Uterus (tissue), 4 donors: Measurements from ENCODE around the gene SLC2A11. TPM values are rescaled to one million over a fixed set of nuclear protein-coding genes. Genes with fewer than 3 reads are reported as not detected.

Experiments
- DNase-seq, 2 donors: peaks; one replicate each; pipeline ENCODE4 v3.0.0-alpha.2; 2019 to 2020
- H3K27ac ChIP-seq, 2 donors: fragments of 200-600 bp; sonication (generic); 1 replicate in 1 of 2; 2 replicates in 1 of 2; pipeline ENCODE4 v1.5.1; 2016 to 2018
- H3K27me3 ChIP-seq, 2 donors: fragments of 200-600 bp; sonication (generic); one replicate each; pipeline ENCODE4 v1.5.1; 2018 to 2019; ENCODE audit warnings: control low read depth in 1 of 2
- H3K36me3 ChIP-seq, 2 donors: fragments of 200-600 bp; sonication (generic); one replicate each; pipeline ENCODE4 v1.5.1; 2019; ENCODE audit warnings: control low read depth in 1 of 2
- H3K4me1 ChIP-seq, 2 donors: fragments of 200-600 bp; sonication (generic); one replicate each; pipeline ENCODE4 v1.5.1; 2018 to 2019; ENCODE audit warnings: control low read depth in 1 of 2
- H3K4me3 ChIP-seq, 2 donors: fragments of 200-600 bp; sonication (generic); 1 replicate in 1 of 2; 2 replicates in 1 of 2; pipeline ENCODE4 v1.5.1; 2018 to 2019; ENCODE audit warnings: mild to moderate bottlenecking in 1 of 2
- H3K9me3 ChIP-seq, 2 donors: fragments of 200-600 bp; sonication (generic); one replicate each; pipeline ENCODE4 v1.5.1; 2019; ENCODE audit warnings: control low read depth in 1 of 2
- POLR2A ChIP-seq, 2 donors: fragments of 450-650 bp; IDR thresholded peaks; one replicate each; pipeline ENCODE4 v1.6.1; 2016; ENCODE audit warnings: antibody characterized with exemption in 2 of 2, mild to moderate bottlenecking in 1 of 2, moderate library complexity in 1 of 2
- intact Hi-C: fragments of 100-400 bp; cut with DNase I; formaldehyde crosslinking; loops from one replicate; pipeline ENCODE4 v1.15.1; 2023; ENCODE audit warnings: low total_unique reads
- small RNA-seq: library from RNA; depleted of rRNA; stranded (forward); fragments of <200 nt; gene quantifications from one replicate; pipeline ENCODE3, GENCODE V24; 2016
- total RNA-seq, 4 donors: library from RNA; depleted of rRNA in 3 of 4; stranded (reverse); fragments of >200 nt in 3 of 4; gene quantifications; one replicate each; pipeline versions ENCODE4 v1.1.0 to v1.2.4, GENCODE V29; 2014 to 2023
- TF ChIP-seq, protein P1 (sequence below), 4 experiments: fragments of 200-600 bp in 2 of 4; fragments of 450-650 bp in 2 of 4; sonication (generic) in 2 of 4; IDR thresholded peaks; one replicate each; pipeline ENCODE4 v1.5.1; 2016 to 2019; ENCODE audit warnings: antibody characterized with exemption in 4 of 4, mild to moderate bottlenecking in 2 of 4, moderate library complexity in 1 of 4
- donor health status: DM: yes; HTN: yes; CAD: no.

Gene SLC2A11
- total RNA-seq, 4 donors from 2014 or later = under 0.01 to 63.3 (median 15.0) TPM

DNA sequence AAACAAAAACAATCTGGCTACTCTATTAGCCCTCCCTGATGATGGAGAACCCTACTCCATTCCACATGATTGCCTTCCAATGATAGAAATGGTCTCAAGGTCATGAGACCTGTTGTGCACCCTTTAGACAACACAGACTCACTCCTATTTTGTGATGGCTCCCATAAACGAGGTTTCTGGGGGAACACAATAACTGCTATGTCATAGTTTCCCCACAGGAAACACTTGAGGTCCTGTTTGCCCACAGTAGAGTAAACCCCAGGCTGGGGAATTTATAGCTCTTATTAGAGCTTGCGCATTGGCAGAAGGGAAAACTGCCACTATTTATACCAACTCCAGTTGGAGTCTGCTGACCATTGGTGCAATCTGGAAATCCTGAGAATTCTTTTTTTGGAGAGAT is 65.2 kb downstream of the SLC2A11 start:
- no peaks in the 10 kb centered on the region for H3K36me3 ChIP-seq
- H3K4me3 ChIP-seq = no peak overlapping the region
- TF ChIP-seq, protein P1, sequence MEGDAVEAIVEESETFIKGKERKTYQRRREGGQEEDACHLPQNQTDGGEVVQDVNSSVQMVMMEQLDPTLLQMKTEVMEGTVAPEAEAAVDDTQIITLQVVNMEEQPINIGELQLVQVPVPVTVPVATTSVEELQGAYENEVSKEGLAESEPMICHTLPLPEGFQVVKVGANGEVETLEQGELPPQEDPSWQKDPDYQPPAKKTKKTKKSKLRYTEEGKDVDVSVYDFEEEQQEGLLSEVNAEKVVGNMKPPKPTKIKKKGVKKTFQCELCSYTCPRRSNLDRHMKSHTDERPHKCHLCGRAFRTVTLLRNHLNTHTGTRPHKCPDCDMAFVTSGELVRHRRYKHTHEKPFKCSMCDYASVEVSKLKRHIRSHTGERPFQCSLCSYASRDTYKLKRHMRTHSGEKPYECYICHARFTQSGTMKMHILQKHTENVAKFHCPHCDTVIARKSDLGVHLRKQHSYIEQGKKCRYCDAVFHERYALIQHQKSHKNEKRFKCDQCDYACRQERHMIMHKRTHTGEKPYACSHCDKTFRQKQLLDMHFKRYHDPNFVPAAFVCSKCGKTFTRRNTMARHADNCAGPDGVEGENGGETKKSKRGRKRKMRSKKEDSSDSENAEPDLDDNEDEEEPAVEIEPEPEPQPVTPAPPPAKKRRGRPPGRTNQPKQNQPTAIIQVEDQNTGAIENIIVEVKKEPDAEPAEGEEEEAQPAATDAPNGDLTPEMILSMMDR (IDR thresholded peaks at IDR 0.05) = no peak
- TF ChIP-seq POLR2A (IDR thresholded peaks at IDR 0.05) = no peak
- DNase-seq = no peak
- intact Hi-C loops = no loop called here
- no peaks in the 10 kb centered on the region for H3K9me3 ChIP-seq
- no peak overlapping the region for H3K27ac ChIP-seq
- no peaks in the 10 kb centered on the region for H3K27me3 ChIP-seq
- H3K4me1 ChIP-seq = no peaks in the 10 kb centered on the region

DNA sequence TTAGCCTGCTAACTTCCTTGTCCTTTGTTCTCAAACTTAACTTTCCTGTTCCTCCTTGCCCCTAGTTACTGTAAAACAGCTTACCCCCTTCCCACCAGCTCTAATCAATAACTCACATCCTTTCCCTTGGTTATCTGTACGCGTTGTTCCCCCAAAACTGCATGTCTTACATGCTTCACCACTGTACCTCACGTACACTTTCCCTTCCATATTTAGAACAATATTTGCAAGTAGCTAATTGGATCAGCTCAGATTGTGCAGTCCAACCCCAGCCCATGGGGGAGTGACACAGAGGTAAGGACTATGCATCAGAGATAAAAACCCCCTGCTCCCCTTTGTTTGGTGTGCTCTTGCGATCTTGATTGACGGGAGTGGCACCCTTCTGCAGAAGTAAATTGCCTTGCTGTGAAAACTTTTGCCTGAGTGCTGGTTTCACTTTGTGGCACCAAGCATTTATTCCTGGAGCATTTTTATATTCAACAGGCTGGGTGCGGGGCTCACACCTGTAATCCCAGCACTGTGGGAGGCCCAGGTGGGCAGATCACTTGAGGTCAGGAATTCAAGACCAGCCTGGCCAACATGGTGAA is 67.4 kb downstream of the SLC2A11 start:
- Histone ChIP-seq H3K27ac (no peak overlapping the region), H3K36me3 (no peaks in the 10 kb centered on the region), H3K4me3 (no peak overlapping the region), H3K9me3 (no peaks in the 10 kb centered on the region), H3K4me1 (no peaks in the 10 kb centered on the region), H3K27me3 (no peaks in the 10 kb centered on the region)
- no peak for DNase-seq
- no peak for TF ChIP-seq POLR2A (IDR thresholded peaks at IDR 0.05)
- TF ChIP-seq, protein P1 (IDR thresholded peaks at IDR 0.05) = no peak
- intact Hi-C loops = loop anchor here (5.0 kb wide), 1 partner anchor 47 kb away; the partner anchor contains the start of gene DDT

DNA sequence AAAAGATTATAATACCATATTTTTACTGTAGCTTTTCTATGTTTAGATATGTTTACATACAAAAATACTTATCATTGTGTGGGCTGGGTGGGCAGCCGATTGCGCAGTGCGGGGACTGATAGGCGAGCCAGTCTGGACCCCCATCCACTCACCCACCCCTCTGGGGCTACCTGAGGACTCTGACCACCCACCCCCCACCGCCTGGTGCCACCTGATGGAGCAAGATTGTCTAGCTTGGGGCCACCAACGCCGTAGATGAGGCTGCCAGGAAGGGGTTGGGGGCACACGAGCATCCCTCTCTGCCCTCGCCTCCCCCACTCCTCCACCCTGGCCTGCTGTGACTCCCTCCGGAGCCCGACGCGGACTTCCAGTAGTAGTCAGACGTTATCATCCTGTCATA is 68.9 kb downstream of the SLC2A11 start:
- H3K4me1 ChIP-seq = no peaks in the 10 kb centered on the region
- no peaks in the 10 kb centered on the region for H3K9me3 ChIP-seq
- DNase-seq = no peak
- no peaks in the 10 kb centered on the region for H3K27me3 ChIP-seq
- no peak overlapping the region for H3K4me3 ChIP-seq
- H3K36me3 ChIP-seq = no peaks in the 10 kb centered on the region
- no peak overlapping the region for H3K27ac ChIP-seq
- intact Hi-C loops = loop anchor here (5.0 kb wide), 1 partner anchor 46 kb away; the partner anchor contains the start of gene DDT
- TF ChIP-seq POLR2A (IDR thresholded peaks at IDR 0.05) = no peak
- TF ChIP-seq, protein P1 (IDR thresholded peaks at IDR 0.05) = no peak

Small RNAs within 50 kb of the gene (small RNA-seq; reads per million reads assigned to genes)
- not detected for gene RN7SL268P

Other genes starting within 250 kb of the SLC2A11 start
- gene DRICH1, start 225.6 kb upstream of the SLC2A11 start, total RNA-seq = 1 to 10 TPM in 1 of 4 donors, not detected in 3; 1.4 TPM
- gene RGL4, start 166.9 kb upstream of the SLC2A11 start, total RNA-seq = under 1 TPM in 1 of 4 donors, not detected in 3; 0.21 TPM
- gene ZNF70, start 106.8 kb upstream of the SLC2A11 start, total RNA-seq = 10 to 100 TPM in 1 of 4 donors, 1 to 10 TPM in 3; 3.6 to 13.8 (median 6.2) TPM
- gene VPREB3, start 103.5 kb upstream of the SLC2A11 start, total RNA-seq = not detected
- under 1 TPM in 2 of 4 donors, not detected in 2; 0.41 to 0.55 TPM for gene C22orf15, start 94.9 kb upstream of the SLC2A11 start, total RNA-seq
- gene CHCHD10, start 89.9 kb upstream of the SLC2A11 start, total RNA-seq = 10 to 100 TPM in 1 of 4 donors, under 1 TPM in 1, not detected in 2; 0.88 to 21.0 TPM
- 10 to 100 TPM in 1 of 4 donors, 1 to 10 TPM in 2, not detected in 1; 7.6 to 35.8 (median 8.7) TPM for gene MMP11, start 85.0 kb upstream of the SLC2A11 start, total RNA-seq
- 10 to 100 TPM; 39.1 to 64.4 (median 51.6) TPM for gene SMARCB1, start 70.9 kb upstream of the SLC2A11 start, total RNA-seq
- 1 to 10 TPM in 1 of 4 donors, under 1 TPM in 1, not detected in 2; 0.95 to 1.2 TPM for gene DERL3, start 18.9 kb upstream of the SLC2A11 start, total RNA-seq
- gene MIF, start 36.5 kb downstream of the SLC2A11 start, total RNA-seq = 100 to 1,000 TPM in 2 of 4 donors, 10 to 100 TPM in 2; 77.1 to 189 (median 124) TPM
- 1 to 10 TPM; 2.1 to 7.6 (median 4.9) TPM for gene GSTT2B, start 103.3 kb downstream of the SLC2A11 start, total RNA-seq
- gene DDTL, start 109.0 kb downstream of the SLC2A11 start, total RNA-seq = 1 to 10 TPM in 1 of 4 donors, under 1 TPM in 2, not detected in 1; 0.26 to 3.4 (median 0.48) TPM
- gene DDT, start 116.6 kb downstream of the SLC2A11 start, total RNA-seq = 10 to 100 TPM; 26.5 to 58.7 (median 48.0) TPM
- not detected for gene GSTT2, start 122.3 kb downstream of the SLC2A11 start, total RNA-seq
- not detected for gene GSTT4, start 147.6 kb downstream of the SLC2A11 start, total RNA-seq
- 10 to 100 TPM; 10.2 to 86.5 (median 39.8) TPM for gene CABIN1, start 153.4 kb downstream of the SLC2A11 start, total RNA-seq